ENCODE results near the gene NUP85. TPM values are rescaled to one million over a fixed set of nuclear protein-coding genes. Genes with fewer than 3 reads are reported as not detected.

The NUP85 gene
- total RNA-seq = 25.8 and 38.1 TPM in 2 replicates

GRCh38 chr17:75205037-75205792, at the start of gene NUP85:
NUP85 (plus strand) TSS chr17:75205679; CDS start chr17:75205762, 83 bp downstream.

GRCh38 chr17:75182569-75183436, 22.7 kb upstream of the NUP85 start, which contains the start of gene SUMO2:
SUMO2 (minus strand) TSS chr17:75182959; CDS start chr17:75182834, 125 bp downstream.

GRCh38 chr17:75261336-75262111, 56.0 kb downstream of the NUP85 start, which contains the start of the genes GGA3 and MRPS7:
GGA3 (minus strand) TSS chr17:75261606; CDS start chr17:75261587, 19 bp downstream.
MRPS7 (plus strand) TSS chr17:75261879; CDS start chr17:75261901, 22 bp downstream.

GRCh38 chr17:75270966-75271232, 65.4 kb downstream of the NUP85 start, which contains the start of gene MIF4GD:
MIF4GD (minus strand) TSS chr17:75271231; CDS start chr17:75270195, 1,036 bp downstream.

Other genes with a start within 250 kb of the NUP85 start
- 0.08 and 0.16 TPM in 2 replicates for gene HID1, start 232.9 kb upstream of the NUP85 start, total RNA-seq
- 11.9 and 20.4 TPM in 2 replicates for gene CDR2L, start 218.0 kb upstream of the NUP85 start, total RNA-seq
- 74.5 and 123 TPM in 2 replicates for gene MRPL58, start 193.0 kb upstream of the NUP85 start, total RNA-seq
- 285 and 333 TPM in 2 replicates for gene ATP5PD, start 158.7 kb upstream of the NUP85 start, total RNA-seq
- gene KCTD2, start 158.5 kb upstream of the NUP85 start, total RNA-seq = 10.4 and 13.3 TPM in 2 replicates
- 4.7 and 13.4 TPM in 2 replicates for gene SLC16A5, start 117.7 kb upstream of the NUP85 start, total RNA-seq
- gene ARMC7, start 95.7 kb upstream of the NUP85 start, total RNA-seq = 2.3 and 4.1 TPM in 2 replicates
- 203 and 206 TPM in 2 replicates for gene NT5C, start 73.9 kb upstream of the NUP85 start, total RNA-seq
- gene JPT1, start 51.2 kb upstream of the NUP85 start, total RNA-seq = 175 and 272 TPM in 2 replicates
- 98.9 and 112 TPM in 2 replicates for gene SUMO2, start 22.7 kb upstream of the NUP85 start, total RNA-seq
- gene GGA3, start 55.9 kb downstream of the NUP85 start, total RNA-seq = 13.3 and 23.7 TPM in 2 replicates
- 59.7 and 89.9 TPM in 2 replicates for gene MRPS7, start 56.2 kb downstream of the NUP85 start, total RNA-seq
- 15.2 and 37.2 TPM in 2 replicates for gene MIF4GD, start 65.6 kb downstream of the NUP85 start, total RNA-seq
- 7.4 and 14.7 TPM in 2 replicates for gene SLC25A19, start 83.8 kb downstream of the NUP85 start, total RNA-seq
- 49.9 and 83.7 TPM in 2 replicates for gene GRB2, start 200.0 kb downstream of the NUP85 start, total RNA-seq

Data from hair follicular keratinocyte (primary cell).